GM19463 (cell line): ENCODE measurements around the gene FCSK.

ENCODE experiments used
- ATAC-seq: cut with Tn5 transposase; IDR thresholded peaks from one replicate; pipeline ENCODE4 v1.9.1; 2021; ENCODE audit warnings: mild to moderate bottlenecking, moderate library complexity; ENCODE audit not compliant: unreplicated experiment

The FCSK gene

GRCh38 chr16:70453117-70453891 lies 1.1 kb upstream of the FCSK start:
- no peak for ATAC-seq

GRCh38 chr16:70453892-70454221 lies 538 bp upstream of the FCSK start:
- ATAC-seq: no peak

- ATAC-seq: no peak
These were observed 1.5 kb downstream of the FCSK start for GRCh38 chr16:70455910-70456309.

- no peak for ATAC-seq
These were observed 3.2 kb downstream of the FCSK start for GRCh38 chr16:70457446-70458166.

- no peak for ATAC-seq
These were observed 6.4 kb downstream of the FCSK start for GRCh38 chr16:70460737-70461261.

GRCh38 chr16:70463235-70463634 lies 8.8 kb downstream of the FCSK start:
- no peak for ATAC-seq

- ATAC-seq: no peak
These were observed 11.8 kb downstream of the FCSK start for GRCh38 chr16:70465999-70466804.

GRCh38 chr16:70466805-70467076 lies 12.3 kb downstream of the FCSK start:
- ATAC-seq: no peak

GRCh38 chr16:70467113-70467512 lies 12.7 kb downstream of the FCSK start:
- ATAC-seq: no peak

- no peak for ATAC-seq
These were observed 13.2 kb downstream of the FCSK start for GRCh38 chr16:70467608-70468007.

- ATAC-seq: no peak
These were observed 14.6 kb downstream of the FCSK start for GRCh38 chr16:70468776-70469525.

GRCh38 chr16:70470141-70470926 lies 15.9 kb downstream of the FCSK start:
- no peak for ATAC-seq

GRCh38 chr16:70470927-70471341 lies 16.5 kb downstream of the FCSK start:
- ATAC-seq: no peak

GRCh38 chr16:70472786-70473433 lies 18.5 kb downstream of the FCSK start:
- ATAC-seq: no peak

GRCh38 chr16:70473446-70474319 lies 19.3 kb downstream of the FCSK start:
- ATAC-seq: no peak

GRCh38 chr16:70474320-70475053 lies 20.1 kb downstream of the FCSK start:
- no peak for ATAC-seq

GRCh38 chr16:70475054-70475871 lies 20.9 kb downstream of the FCSK start:
- no peak for ATAC-seq
